SK-N-SH treated with all-trans-retinoic acid at 6 μM for 48 hours (cell line): ENCODE data around the gene KCNT2.

ENCODE experiments used
- ATAC-seq: fragments of 200-7000 bp; cut with Tn5 transposase; 3 replicates; pipeline ENCODE4 v1.9.1; 2020; ENCODE audit warnings: mild to moderate bottlenecking, moderate library complexity
- ARNTL ChIP-seq: fragments of 450-650 bp; formaldehyde crosslinking; IDR thresholded peaks from 2 replicates; pipeline ENCODE4 v1.5.0; 2020; ENCODE audit warnings: low read depth, mild to moderate bottlenecking, moderate library complexity, borderline replicate concordance
- BACH2 ChIP-seq: fragments of 250-450 bp; sonication (Bioruptor Pico); IDR thresholded peaks from 2 replicates; pipeline ENCODE4 v1.9.0; 2021; ENCODE audit warnings: mild to moderate bottlenecking, borderline replicate concordance
- CREB5 ChIP-seq: fragments of 250-450 bp; sonication (Bioruptor Pico); IDR thresholded peaks from 2 replicates; pipeline ENCODE4 v1.5.1; 2020; ENCODE audit warnings: low read depth, mild to moderate bottlenecking, moderate library complexity
- CSDC2 ChIP-seq: fragments of 250-450 bp; sonication (Bioruptor Pico); IDR thresholded peaks from 2 replicates; pipeline ENCODE4 v1.5.0; 2020; ENCODE audit warnings: mild to moderate bottlenecking, moderate library complexity
- CSRNP3 ChIP-seq: fragments of 250-450 bp; sonication (Bioruptor Pico); IDR thresholded peaks from 2 replicates; pipeline ENCODE4 v1.5.1; 2021; ENCODE audit warnings: mild to moderate bottlenecking, moderate library complexity
- ESRRG ChIP-seq: fragments of 250-450 bp; sonication (Bioruptor Pico); IDR thresholded peaks from 2 replicates; pipeline ENCODE4 v1.6.1; 2021; ENCODE audit warnings: mild to moderate bottlenecking
- GLIS3 ChIP-seq: fragments of 250-450 bp; sonication (Bioruptor Pico); IDR thresholded peaks from 2 replicates; pipeline ENCODE4 v1.5.0; 2020; ENCODE audit warnings: mild to moderate bottlenecking, moderate library complexity
- ISL1 ChIP-seq: fragments of 250-450 bp; sonication (Bioruptor Pico); IDR thresholded peaks from 2 replicates; pipeline ENCODE4 v2.1.2; 2022; ENCODE audit warnings: mild to moderate bottlenecking, moderate library complexity
- OSR1 ChIP-seq: fragments of 250-450 bp; sonication (Bioruptor Pico); IDR thresholded peaks from 2 replicates; pipeline ENCODE4 v1.8.0; 2022; ENCODE audit warnings: moderate library complexity, mild to moderate bottlenecking, inconsistent platforms
- POU6F1 ChIP-seq: fragments of 250-450 bp; sonication (Bioruptor Pico); IDR thresholded peaks from 2 replicates; pipeline ENCODE4 v1.8.0; 2021; ENCODE audit warnings: low read depth, mild to moderate bottlenecking, moderate library complexity, borderline replicate concordance
- PPARA ChIP-seq: fragments of 250-450 bp; sonication (Bioruptor Pico); IDR thresholded peaks from 2 replicates; pipeline ENCODE4 v1.5.0; 2020; ENCODE audit warnings: mild to moderate bottlenecking, borderline replicate concordance
- RARB ChIP-seq: fragments of 250-450 bp; sonication (Bioruptor Pico); IDR thresholded peaks from 2 replicates; pipeline ENCODE4 v1.8.0; 2021; ENCODE audit warnings: mild to moderate bottlenecking, moderate library complexity
- SNAI2 ChIP-seq: fragments of 250-450 bp; sonication (Bioruptor Pico); IDR thresholded peaks from 2 replicates; pipeline ENCODE4 v1.5.0; 2020; ENCODE audit warnings: mild to moderate bottlenecking, moderate library complexity
- TCF4 ChIP-seq: fragments of 250-450 bp; sonication (Bioruptor Pico); IDR thresholded peaks from 2 replicates; pipeline ENCODE4 v1.8.0; 2021; ENCODE audit warnings: mild to moderate bottlenecking, moderate library complexity, borderline replicate concordance
- TOX ChIP-seq: fragments of 250-450 bp; sonication (Bioruptor Pico); IDR thresholded peaks from 2 replicates; pipeline ENCODE4 v1.8.0; 2021; ENCODE audit warnings: mild to moderate bottlenecking, moderate library complexity, borderline replicate concordance
- TSHZ2 ChIP-seq: fragments of 250-450 bp; sonication (Bioruptor Pico); IDR thresholded peaks from 2 replicates; pipeline ENCODE4 v1.5.0; 2020; ENCODE audit warnings: mild to moderate bottlenecking, moderate library complexity
- ZC3H10 ChIP-seq: fragments of 250-450 bp; sonication (Bioruptor Pico); IDR thresholded peaks from 2 replicates; pipeline ENCODE4 v1.5.1; 2021; ENCODE audit warnings: mild to moderate bottlenecking, moderate library complexity
- ZFP30 ChIP-seq: fragments of 450-650 bp; formaldehyde crosslinking; IDR thresholded peaks from 2 replicates; pipeline ENCODE4 v1.5.0; 2022; ENCODE audit warnings: mild to moderate bottlenecking, moderate library complexity
- ZNF565 ChIP-seq: fragments of 450-650 bp; formaldehyde crosslinking; conservative IDR thresholded peaks from 2 replicates; pipeline ENCODE4 v1.5.0; 2020; ENCODE audit warnings: low read depth, mild to moderate bottlenecking, moderate library complexity
- ZNF70 ChIP-seq: fragments of 450-650 bp; formaldehyde crosslinking; IDR thresholded peaks from 2 replicates; pipeline ENCODE4 v1.5.0; 2020; ENCODE audit warnings: mild to moderate bottlenecking, moderate library complexity
- ZNF8 ChIP-seq: fragments of 450-650 bp; formaldehyde crosslinking; IDR thresholded peaks from 2 replicates; pipeline ENCODE4 v1.5.0; 2020; ENCODE audit warnings: mild to moderate bottlenecking, moderate library complexity

Gene KCNT2

GRCh38 chr1:196493881-196494280 lies 114.4 kb downstream of the KCNT2 start (continued):
- no peak for TF ChIP-seq POU6F1 (CRISPR knock-in tag)
- no peak for TF ChIP-seq OSR1 (CRISPR knock-in tag)
- no peak for TF ChIP-seq GLIS3 (CRISPR knock-in tag)
- no peak for TF ChIP-seq TCF4 (CRISPR knock-in tag)

- ATAC-seq = no peak
Measured at GRCh38 chr1:196488579-196488978, 119.7 kb downstream of the KCNT2 start.

More at GRCh38 chr1:196488579-196488978, 119.7 kb downstream of the KCNT2 start:
- TF ChIP-seq GLIS3 (CRISPR knock-in tag) (no peak), ZNF70 (CRISPR knock-in tag) (no peak), PPARA (CRISPR knock-in tag) (no peak), POU6F1 (CRISPR knock-in tag) (no peak), TOX (no peak), TCF4 (CRISPR knock-in tag) (no peak), CSDC2 (CRISPR knock-in tag) (no peak), ARNTL (no peak), CSRNP3 (CRISPR knock-in tag) (no peak), SNAI2 (CRISPR knock-in tag) (no peak), ZC3H10 (CRISPR knock-in tag) (no peak), ZNF8 (CRISPR knock-in tag) (no peak), CREB5 (CRISPR knock-in tag) (no peak), TSHZ2 (CRISPR knock-in tag) (no peak), RARB (no peak), ZFP30 (no peak), ZNF565 (no peak), BACH2 (CRISPR knock-in tag) (no peak), ISL1 (CRISPR knock-in tag) (no peak), ESRRG (CRISPR knock-in tag) (no peak)
